ENCODE data around the gene UNC5B. TPM values are rescaled to one million over a fixed set of nuclear protein-coding genes. Genes with fewer than 3 reads are reported as not detected.

The UNC5B gene
- total RNA-seq, 1 experiment from 2014 or later, result 9.9 TPM

DNA sequence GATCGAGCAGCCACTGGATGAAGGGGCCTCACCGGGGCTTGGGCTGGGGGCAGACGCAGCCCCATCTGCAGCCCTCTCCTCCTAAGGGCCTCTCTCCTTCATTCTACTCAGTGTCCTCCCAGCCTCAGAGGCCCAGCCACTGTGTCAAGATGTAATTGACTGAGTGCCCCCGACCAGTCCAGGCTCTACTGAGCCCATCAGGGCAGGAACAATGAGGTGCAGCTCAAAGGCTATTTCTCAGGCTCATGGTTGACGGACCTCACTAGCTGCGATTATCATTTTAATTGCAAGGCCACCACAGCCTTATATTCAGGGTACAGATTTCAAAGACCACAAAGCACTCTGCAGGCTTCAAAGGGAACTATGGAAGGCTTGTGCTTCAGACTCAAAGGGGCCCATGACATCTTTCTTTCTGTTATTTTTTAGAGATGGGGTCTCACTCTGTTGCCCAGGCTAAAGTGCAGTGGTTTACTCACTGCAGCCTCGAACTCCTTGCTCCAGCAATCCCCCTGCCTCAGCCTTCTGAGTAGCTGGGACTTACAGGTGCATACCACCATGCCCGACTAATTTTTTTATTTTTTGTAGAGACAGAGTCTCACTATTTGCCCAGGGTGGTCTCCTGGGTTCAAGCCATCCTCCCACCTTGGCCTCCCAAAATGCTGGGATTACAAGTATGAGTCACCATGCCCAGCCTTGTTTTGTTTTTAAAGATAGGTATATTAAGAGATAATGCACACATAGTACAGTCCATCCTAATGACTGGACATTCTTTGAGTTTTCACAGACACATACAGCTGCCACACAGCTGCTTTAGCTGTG is 130.4 kb downstream of the UNC5B start:
- ChIA-PET CTCF (no interaction called here), POLR2A (ENCODE audit: low non-redundant PET) (no interaction called here)
- Histone ChIP-seq H3K27ac (ENCODE audit: low read depth, low read length, poor library complexity, severe bottlenecking) (no peak overlapping the region), H3K4me3 (ENCODE audit: low read depth, low read length, poor library complexity, severe bottlenecking) (no peak overlapping the region), H3K9me3 (ENCODE audit: low read depth, low read length, poor library complexity, severe bottlenecking) (no peaks in the 10 kb centered on the region), H3K4me1 (ENCODE audit: insufficient read depth, low read length, poor library complexity, severe bottlenecking) (no peaks in the 10 kb centered on the region), H3K27me3 (replicated peaks; ENCODE audit: insufficient read depth, low read depth, low read length, poor library complexity) (no peaks in the 10 kb centered on the region), H3K36me3 (ENCODE audit: insufficient read depth, low read length, poor library complexity, severe bottlenecking) (no peaks in the 10 kb centered on the region)
- no TSS peak for BruUV-seq (replicated peaks)
- intact Hi-C loops (cut with micrococcal nuclease; ENCODE audit: unreplicated experiment), result no loop called here
- TF ChIP-seq EZH2 (IDR thresholded peaks at IDR 0.05; ENCODE audit: borderline replicate concordance, low read depth, low read length, poor library complexity, severe bottlenecking), result no peak
- TF ChIP-seq, protein P1, sequence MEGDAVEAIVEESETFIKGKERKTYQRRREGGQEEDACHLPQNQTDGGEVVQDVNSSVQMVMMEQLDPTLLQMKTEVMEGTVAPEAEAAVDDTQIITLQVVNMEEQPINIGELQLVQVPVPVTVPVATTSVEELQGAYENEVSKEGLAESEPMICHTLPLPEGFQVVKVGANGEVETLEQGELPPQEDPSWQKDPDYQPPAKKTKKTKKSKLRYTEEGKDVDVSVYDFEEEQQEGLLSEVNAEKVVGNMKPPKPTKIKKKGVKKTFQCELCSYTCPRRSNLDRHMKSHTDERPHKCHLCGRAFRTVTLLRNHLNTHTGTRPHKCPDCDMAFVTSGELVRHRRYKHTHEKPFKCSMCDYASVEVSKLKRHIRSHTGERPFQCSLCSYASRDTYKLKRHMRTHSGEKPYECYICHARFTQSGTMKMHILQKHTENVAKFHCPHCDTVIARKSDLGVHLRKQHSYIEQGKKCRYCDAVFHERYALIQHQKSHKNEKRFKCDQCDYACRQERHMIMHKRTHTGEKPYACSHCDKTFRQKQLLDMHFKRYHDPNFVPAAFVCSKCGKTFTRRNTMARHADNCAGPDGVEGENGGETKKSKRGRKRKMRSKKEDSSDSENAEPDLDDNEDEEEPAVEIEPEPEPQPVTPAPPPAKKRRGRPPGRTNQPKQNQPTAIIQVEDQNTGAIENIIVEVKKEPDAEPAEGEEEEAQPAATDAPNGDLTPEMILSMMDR (conservative IDR thresholded peaks at IDR 0.05; ENCODE audit: low read depth, low read length), result no peak
- DNase-seq (ENCODE audit: low spot score), result no peak

DNA sequence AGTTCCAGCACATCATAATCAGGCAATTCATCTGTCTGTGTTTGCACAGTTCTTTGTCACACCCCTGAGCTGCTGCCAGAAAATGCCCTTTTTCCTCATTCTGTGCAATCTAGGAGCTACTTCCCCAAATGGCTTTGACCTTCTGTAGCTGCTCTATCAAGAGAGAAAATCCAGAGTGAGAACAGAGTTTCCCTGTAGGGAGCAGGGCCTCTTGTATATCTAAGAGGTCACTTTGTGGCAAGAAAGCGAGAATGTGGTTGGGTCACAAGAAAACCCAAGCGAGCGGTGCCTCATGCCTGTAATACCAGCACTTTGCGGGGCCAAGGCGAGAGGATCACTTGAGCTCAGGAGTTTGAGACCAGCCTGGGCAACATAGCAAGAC is 131.0 kb downstream of the UNC5B start:
- CTCF ChIA-PET, result interaction anchor here (0.5 kb wide), 1 partner anchor 685 kb away, joined by 3 read pairs; no protein-coding TSS in a partner anchor
- no TSS peak for BruUV-seq (replicated peaks)
- H3K27ac ChIP-seq (ENCODE audit: low read depth, low read length, poor library complexity, severe bottlenecking), result no peak overlapping the region
- no peaks in the 10 kb centered on the region for H3K36me3 ChIP-seq (ENCODE audit: insufficient read depth, low read length, poor library complexity, severe bottlenecking)
- no peaks in the 10 kb centered on the region for H3K4me1 ChIP-seq (ENCODE audit: insufficient read depth, low read length, poor library complexity, severe bottlenecking)
- POLR2A ChIA-PET (ENCODE audit: low non-redundant PET), result no interaction called here
- intact Hi-C loops (cut with micrococcal nuclease; ENCODE audit: unreplicated experiment), result no loop called here
- no peaks in the 10 kb centered on the region for H3K9me3 ChIP-seq (ENCODE audit: low read depth, low read length, poor library complexity, severe bottlenecking)
- H3K4me3 ChIP-seq (ENCODE audit: low read depth, low read length, poor library complexity, severe bottlenecking), result no peak overlapping the region
- no peak for DNase-seq (ENCODE audit: low spot score)
- H3K27me3 ChIP-seq (replicated peaks; ENCODE audit: insufficient read depth, low read depth, low read length, poor library complexity), result no peaks in the 10 kb centered on the region
- no peak for TF ChIP-seq EZH2 (IDR thresholded peaks at IDR 0.05; ENCODE audit: borderline replicate concordance, low read depth, low read length, poor library complexity, severe bottlenecking)
- TF ChIP-seq, protein P1 (conservative IDR thresholded peaks at IDR 0.05; ENCODE audit: low read depth, low read length), result no peak

DNA sequence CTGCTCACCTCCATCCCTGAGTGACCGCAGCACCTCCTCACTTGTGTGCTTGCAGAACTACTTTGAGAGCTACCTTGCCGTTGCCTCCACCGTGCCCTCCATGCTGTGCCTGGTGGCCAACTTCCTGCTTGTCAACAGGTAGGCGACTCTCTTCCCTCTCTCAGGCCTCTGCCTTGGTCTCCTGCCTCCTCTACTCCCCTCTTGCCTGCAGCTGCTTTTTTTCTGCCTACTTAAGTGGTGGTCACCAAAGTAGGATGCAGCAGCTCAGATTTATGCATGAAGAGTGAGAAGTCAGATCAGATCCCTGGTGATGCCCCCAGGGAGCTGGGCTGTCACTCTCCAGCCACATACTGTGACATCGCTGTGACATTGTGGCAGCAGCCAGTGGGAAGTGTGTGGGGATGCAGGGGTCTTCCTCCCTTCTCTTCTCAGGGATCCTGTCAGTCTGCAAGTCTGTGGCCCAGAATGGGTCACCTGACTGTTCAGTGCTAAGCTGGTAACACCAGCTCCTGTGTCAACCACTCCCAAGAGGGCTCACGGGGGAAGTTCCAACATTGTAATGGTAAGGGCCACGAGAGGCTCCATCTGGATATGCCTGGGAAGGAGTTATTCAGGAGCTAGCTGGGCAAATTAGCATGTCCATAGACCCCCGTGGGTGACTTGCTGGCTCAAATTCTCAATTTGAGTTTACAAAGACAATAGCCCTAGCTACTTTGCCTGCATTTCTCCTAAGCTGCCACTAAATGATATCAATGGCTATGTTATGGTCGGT is 132.0 kb downstream of the UNC5B start:
- POLR2A ChIA-PET (ENCODE audit: low non-redundant PET), result no interaction called here
- Histone ChIP-seq H3K4me1 (ENCODE audit: insufficient read depth, low read length, poor library complexity, severe bottlenecking) (no peaks in the 10 kb centered on the region), H3K27me3 (replicated peaks; ENCODE audit: insufficient read depth, low read depth, low read length, poor library complexity) (no peaks in the 10 kb centered on the region), H3K9me3 (ENCODE audit: low read depth, low read length, poor library complexity, severe bottlenecking) (no peaks in the 10 kb centered on the region), H3K4me3 (ENCODE audit: low read depth, low read length, poor library complexity, severe bottlenecking) (no peak overlapping the region), H3K27ac (ENCODE audit: low read depth, low read length, poor library complexity, severe bottlenecking) (no peak overlapping the region), H3K36me3 (ENCODE audit: insufficient read depth, low read length, poor library complexity, severe bottlenecking) (no peaks in the 10 kb centered on the region)
- DNase-seq (ENCODE audit: low spot score), result no peak
- CTCF ChIA-PET, result interaction anchor here (0.5 kb wide), 1 partner anchor 686 kb away, joined by 3 read pairs; no protein-coding TSS in a partner anchor
- BruUV-seq (replicated peaks), result no TSS peak
- TF ChIP-seq, protein P1 (conservative IDR thresholded peaks at IDR 0.05; ENCODE audit: low read depth, low read length), result no peak
- no peak for TF ChIP-seq EZH2 (IDR thresholded peaks at IDR 0.05; ENCODE audit: borderline replicate concordance, low read depth, low read length, poor library complexity, severe bottlenecking)
- intact Hi-C loops (cut with micrococcal nuclease; ENCODE audit: unreplicated experiment), result no loop called here

All from A673 (cell line).